ENCODE results near the gene MAGI1. TPM values are rescaled to one million over a fixed set of nuclear protein-coding genes. Genes with fewer than 3 reads are reported as not detected.

Gene MAGI1
- total and polyA plus RNA-seq, 2 donors (not counting 1 experiment from before 2014, with no cell fraction given), result 0.10 to 0.22 TPM

DNA sequence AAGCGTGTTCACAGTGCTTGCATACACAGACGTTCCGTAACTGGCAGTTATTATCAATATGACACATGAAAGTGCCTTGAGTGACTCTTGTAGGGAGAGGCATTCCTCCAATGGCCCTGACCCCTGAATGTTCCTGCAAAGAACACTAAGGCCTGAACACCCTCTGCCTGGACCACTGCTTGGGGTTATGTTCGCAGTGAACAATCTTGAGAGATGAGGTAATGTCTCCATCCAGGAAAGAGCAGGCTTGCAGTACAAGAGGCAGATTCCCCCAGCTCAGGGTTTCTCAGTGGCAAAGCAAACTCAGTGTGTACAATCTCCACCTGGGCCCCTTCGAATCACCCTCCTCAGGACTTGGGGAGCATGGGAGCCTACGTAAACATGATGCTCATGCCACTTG, 324.6 kb downstream of the MAGI1 start:
- DNase-seq (no peak), ATAC-seq (ENCODE audit: low read depth) (no peak)
- Histone ChIP-seq H3K4me1 (ENCODE audit: control insufficient read depth in 2 of 2, insufficient read depth in 2 of 2, low read length in 2 of 2) (no peaks in the 10 kb centered on the region), H3K4me3 (ENCODE audit: control extremely low read depth in 1 of 5, extremely low read depth in 1 of 5, insufficient read depth in 1 of 5, low read depth in 2 of 5, low read length in 4 of 5) (no peak overlapping the region), H2AFZ (ENCODE audit: insufficient read depth, low read depth, low read length, poor library complexity, severe bottlenecking) (no peak overlapping the region), H4K20me1 (ENCODE audit: control insufficient read depth, insufficient read depth, low read length, poor library complexity, severe bottlenecking) (no peaks in the 10 kb centered on the region), H3K4me2 (replicated peaks; ENCODE audit: low read depth, low read length, poor library complexity, severe bottlenecking) (no peak overlapping the region), H3K9ac (ENCODE audit: low read length) (no peak overlapping the region), H3K27me3 (replicated peaks in 1 of 4; ENCODE audit: control extremely low read depth in 1 of 4, control insufficient read depth in 3 of 4, insufficient read depth in 4 of 4, low read length in 3 of 4) (no peaks in the 10 kb centered on the region), H3K79me2 (ENCODE audit: control insufficient read depth, insufficient read depth, low read length) (no peaks in the 10 kb centered on the region), H3K27ac (ENCODE audit: low read length in 2 of 2) (no peak overlapping the region), H3K36me3 (replicated peaks in 1 of 2; ENCODE audit: control extremely low read depth in 1 of 2, control insufficient read depth in 1 of 2, extremely low read depth in 1 of 2, insufficient read depth in 2 of 2, low read length in 1 of 2) (no peaks in the 10 kb centered on the region), H3K9me3 (ENCODE audit: control extremely low read depth in 1 of 3, control insufficient read depth in 2 of 3, insufficient read depth in 1 of 3, low read length in 2 of 3) (no peaks in the 10 kb centered on the region)
- H3K4me3 Mint-ChIP-seq, result no peak overlapping the region
- CTCF ChIA-PET, result no interaction called here
- TF ChIP-seq EZH2 (IDR thresholded peaks at IDR 0.05; ENCODE audit: borderline replicate concordance, insufficient read depth, low read depth, low read length, poor library complexity, severe bottlenecking), result no peak
- TF ChIP-seq, protein P1, sequence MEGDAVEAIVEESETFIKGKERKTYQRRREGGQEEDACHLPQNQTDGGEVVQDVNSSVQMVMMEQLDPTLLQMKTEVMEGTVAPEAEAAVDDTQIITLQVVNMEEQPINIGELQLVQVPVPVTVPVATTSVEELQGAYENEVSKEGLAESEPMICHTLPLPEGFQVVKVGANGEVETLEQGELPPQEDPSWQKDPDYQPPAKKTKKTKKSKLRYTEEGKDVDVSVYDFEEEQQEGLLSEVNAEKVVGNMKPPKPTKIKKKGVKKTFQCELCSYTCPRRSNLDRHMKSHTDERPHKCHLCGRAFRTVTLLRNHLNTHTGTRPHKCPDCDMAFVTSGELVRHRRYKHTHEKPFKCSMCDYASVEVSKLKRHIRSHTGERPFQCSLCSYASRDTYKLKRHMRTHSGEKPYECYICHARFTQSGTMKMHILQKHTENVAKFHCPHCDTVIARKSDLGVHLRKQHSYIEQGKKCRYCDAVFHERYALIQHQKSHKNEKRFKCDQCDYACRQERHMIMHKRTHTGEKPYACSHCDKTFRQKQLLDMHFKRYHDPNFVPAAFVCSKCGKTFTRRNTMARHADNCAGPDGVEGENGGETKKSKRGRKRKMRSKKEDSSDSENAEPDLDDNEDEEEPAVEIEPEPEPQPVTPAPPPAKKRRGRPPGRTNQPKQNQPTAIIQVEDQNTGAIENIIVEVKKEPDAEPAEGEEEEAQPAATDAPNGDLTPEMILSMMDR (IDR thresholded peaks at IDR 0.05), result no peak
- intact Hi-C loops (cut with micrococcal nuclease), result no loop called here
- H3K9me3 Mint-ChIP-seq (ENCODE audit: insufficient read depth), result no peaks in the 10 kb centered on the region
- H3K27ac Mint-ChIP-seq, result no peak overlapping the region
- no peaks in the 10 kb centered on the region for H3K4me1 Mint-ChIP-seq
- WGBS (ENCODE audit: insufficient coverage), result 97% methylated on average over 4 of the region's 6 CpGs
- POLR2A ChIA-PET, result no interaction called here
- no peaks in the 10 kb centered on the region for H3K27me3 Mint-ChIP-seq

DNA sequence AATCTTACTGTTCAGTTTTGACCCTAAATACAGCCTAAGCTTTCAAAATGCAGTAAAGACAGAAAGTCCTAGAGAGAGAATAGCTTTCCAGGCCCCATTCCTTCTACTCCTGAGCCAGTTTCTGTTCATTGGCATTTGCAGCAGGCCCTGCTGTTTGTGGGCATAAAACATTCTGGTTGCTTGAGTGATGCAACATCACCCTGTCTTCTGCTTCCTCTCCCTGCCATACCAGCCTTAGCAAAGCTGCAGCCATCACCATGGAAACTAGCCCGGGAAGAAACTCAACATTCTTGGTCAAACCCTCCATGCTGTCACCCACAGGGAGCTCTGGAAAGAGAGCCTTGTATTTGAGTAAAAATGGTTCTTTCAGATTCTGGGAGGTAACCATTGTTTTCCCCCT, 325.7 kb downstream of the MAGI1 start:
- no peaks in the 10 kb centered on the region for H3K79me2 ChIP-seq (ENCODE audit: control insufficient read depth, insufficient read depth, low read length)
- Mint-ChIP-seq H3K4me3 (no peak overlapping the region), H3K9me3 (ENCODE audit: insufficient read depth) (no peaks in the 10 kb centered on the region), H3K27ac (no peak overlapping the region), H3K4me1 (no peaks in the 10 kb centered on the region), H3K27me3 (no peaks in the 10 kb centered on the region)
- ChIA-PET POLR2A (no interaction called here), CTCF (no interaction called here)
- H3K36me3 ChIP-seq (replicated peaks in 1 of 2; ENCODE audit: control extremely low read depth in 1 of 2, control insufficient read depth in 1 of 2, extremely low read depth in 1 of 2, insufficient read depth in 2 of 2, low read length in 1 of 2), result no peaks in the 10 kb centered on the region
- DNase-seq (no peak), ATAC-seq (ENCODE audit: low read depth) (no peak)
- H4K20me1 ChIP-seq (ENCODE audit: control insufficient read depth, insufficient read depth, low read length, poor library complexity, severe bottlenecking), result no peaks in the 10 kb centered on the region
- H2AFZ ChIP-seq (ENCODE audit: insufficient read depth, low read depth, low read length, poor library complexity, severe bottlenecking), result no peak overlapping the region
- no peak overlapping the region for H3K9ac ChIP-seq (ENCODE audit: low read length)
- WGBS (ENCODE audit: insufficient coverage), result no CpG with 5 or more reads among the region's 1 CpG
- H3K4me3 ChIP-seq (ENCODE audit: control extremely low read depth in 1 of 5, extremely low read depth in 1 of 5, insufficient read depth in 1 of 5, low read depth in 2 of 5, low read length in 4 of 5), result no peak overlapping the region
- intact Hi-C loops (cut with micrococcal nuclease), result no loop called here
- no peak overlapping the region for H3K4me2 ChIP-seq (replicated peaks; ENCODE audit: low read depth, low read length, poor library complexity, severe bottlenecking)
- H3K27me3 ChIP-seq (replicated peaks in 1 of 4; ENCODE audit: control extremely low read depth in 1 of 4, control insufficient read depth in 3 of 4, insufficient read depth in 4 of 4, low read length in 3 of 4), result no peaks in the 10 kb centered on the region
- TF ChIP-seq, protein P1 (IDR thresholded peaks at IDR 0.05), result no peak
- TF ChIP-seq EZH2 (IDR thresholded peaks at IDR 0.05; ENCODE audit: borderline replicate concordance, insufficient read depth, low read depth, low read length, poor library complexity, severe bottlenecking), result no peak
- no peak overlapping the region for H3K27ac ChIP-seq (ENCODE audit: low read length in 2 of 2)
- no peaks in the 10 kb centered on the region for H3K9me3 ChIP-seq (ENCODE audit: control extremely low read depth in 1 of 3, control insufficient read depth in 2 of 3, insufficient read depth in 1 of 3, low read length in 2 of 3)
- H3K4me1 ChIP-seq (ENCODE audit: control insufficient read depth in 2 of 2, insufficient read depth in 2 of 2, low read length in 2 of 2), result no peaks in the 10 kb centered on the region
